ENCODE results near the gene AATK.

GRCh38 chr17:81070541-81071246 is 95.3 kb downstream of the AATK start:
- TF ChIP-seq CTCF (IDR thresholded peaks at IDR 0.05) (no peak), POLR2A (IDR thresholded peaks at IDR 0.05) (no peak)

Data from tibial nerve (tissue), 3 donors.